Activated CD4-positive, alpha-beta T cell treated with anti-CD3 and anti-CD28 coated beads, Interleukin-2, amount 50 U/mL, for 16 hours (primary cell): ENCODE measurements around the gene SRRM5.
"Not testable (repeated sequence)": the region's sequence is repeated elsewhere in the genome, so short reads cannot be mapped to it uniquely, and the experiment has no call there.

Experiments used
- DNase-seq: peaks from one replicate; pipeline ENCODE4 v3.0.0-alpha.2; 2020

Gene SRRM5

DNA sequence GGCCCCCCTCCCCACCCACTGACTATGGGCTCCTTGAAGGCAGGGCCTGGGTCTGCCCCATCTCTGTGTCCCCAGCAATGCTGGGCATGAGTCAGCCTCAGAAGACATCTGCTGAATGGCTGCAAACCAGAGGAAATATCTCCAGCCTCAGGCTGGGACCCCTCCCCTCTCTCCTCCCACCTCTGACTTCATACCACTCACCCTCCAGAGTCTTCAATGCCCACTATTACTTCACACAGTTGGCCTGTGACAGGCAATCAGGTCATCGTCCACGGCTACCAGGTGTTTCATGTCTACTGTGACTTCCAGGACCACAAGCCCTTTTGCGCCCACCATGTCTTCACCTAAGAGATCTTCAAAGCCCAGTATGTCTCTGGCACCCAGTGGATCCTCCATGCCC lies at the start of gene SRRM5:
Gene SRRM5 (plus strand): TSS at position 301 of the 400 bp plus-strand sequence. CDS start 34 bp downstream, at position 335.
- no peak for DNase-seq

DNA sequence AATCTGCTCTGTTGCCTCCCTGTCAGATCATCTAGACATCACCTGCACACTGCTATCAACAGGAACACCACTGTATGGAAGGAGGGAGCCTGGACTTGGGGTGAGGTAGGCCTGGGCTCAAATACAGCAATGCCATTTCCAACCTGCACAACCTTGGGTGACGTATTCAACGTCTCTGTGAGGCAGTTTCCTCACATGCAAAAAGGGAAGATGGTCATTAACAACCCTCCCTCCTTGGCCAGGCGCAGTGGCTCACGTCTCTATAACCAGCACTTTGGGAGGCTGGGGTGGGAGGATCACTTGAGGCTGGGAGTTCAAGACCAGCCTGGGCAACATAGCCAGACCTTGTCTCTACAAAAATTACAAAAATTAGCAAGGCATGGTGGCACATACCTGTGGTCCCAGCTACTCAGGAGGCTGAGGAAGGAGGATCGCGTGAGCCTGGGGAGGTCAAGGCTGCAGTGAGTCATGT lies 49.6 kb upstream of the SRRM5 start:
- DNase-seq, result no peak

- peak; percentile 92 for DNase-seq
Measured at GRCh38 chr19:43562698-43563241, 49.1 kb upstream of the SRRM5 start.

DNA sequence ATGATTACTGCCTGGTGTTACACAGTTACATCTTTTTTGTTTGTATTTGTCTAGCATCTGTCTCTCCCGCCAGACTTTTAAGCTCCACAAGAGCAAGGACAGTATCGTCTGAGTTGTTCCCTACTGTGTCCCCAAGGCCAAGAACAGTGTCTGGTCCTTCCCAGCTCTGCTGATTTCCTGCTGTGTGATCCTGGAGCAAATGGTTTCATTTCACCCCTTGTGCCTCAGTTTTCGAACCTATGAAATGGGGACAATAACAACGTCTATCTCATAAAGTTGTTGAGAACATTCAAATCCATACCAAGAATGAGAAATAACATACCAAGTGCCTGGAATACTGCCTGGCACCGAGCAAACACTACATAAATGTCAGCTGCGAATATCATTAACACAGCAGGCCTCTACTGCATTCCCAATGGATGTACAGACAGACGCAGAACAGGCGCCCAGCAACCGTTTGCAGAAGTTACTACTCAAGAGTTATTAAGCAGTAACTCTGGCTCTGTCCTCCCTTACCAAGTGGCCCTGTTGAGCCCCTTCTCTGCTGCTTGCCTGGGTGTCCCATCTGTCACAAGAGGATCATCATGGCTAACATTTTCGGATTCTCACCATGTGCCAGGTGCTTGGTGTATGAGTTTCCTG lies 48.0 kb upstream of the SRRM5 start:
- DNase-seq, result no peak

DNA sequence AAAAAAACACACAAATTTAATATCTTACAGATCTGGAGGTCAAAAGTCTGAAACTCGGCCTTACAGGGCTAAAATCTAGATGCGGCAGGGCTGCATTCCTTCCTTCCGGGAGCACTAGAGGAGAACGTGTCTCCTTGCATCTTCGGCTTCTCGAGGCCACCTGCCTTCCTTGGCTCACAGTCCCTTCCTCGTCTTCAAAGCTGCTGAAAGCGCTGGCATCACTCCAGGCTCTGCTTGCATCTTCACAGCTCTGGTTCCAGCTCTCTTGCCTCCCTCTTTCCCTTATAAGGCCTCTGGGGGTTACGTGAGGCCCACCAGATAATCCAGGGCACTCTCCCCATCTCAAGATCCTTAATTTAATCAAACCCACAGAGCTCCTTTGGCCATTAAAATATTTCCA lies 47.1 kb upstream of the SRRM5 start:
- no peak for DNase-seq

GRCh38 chr19:43569657-43570056 lies 42.2 kb upstream of the SRRM5 start:
- no peak for DNase-seq

DNA sequence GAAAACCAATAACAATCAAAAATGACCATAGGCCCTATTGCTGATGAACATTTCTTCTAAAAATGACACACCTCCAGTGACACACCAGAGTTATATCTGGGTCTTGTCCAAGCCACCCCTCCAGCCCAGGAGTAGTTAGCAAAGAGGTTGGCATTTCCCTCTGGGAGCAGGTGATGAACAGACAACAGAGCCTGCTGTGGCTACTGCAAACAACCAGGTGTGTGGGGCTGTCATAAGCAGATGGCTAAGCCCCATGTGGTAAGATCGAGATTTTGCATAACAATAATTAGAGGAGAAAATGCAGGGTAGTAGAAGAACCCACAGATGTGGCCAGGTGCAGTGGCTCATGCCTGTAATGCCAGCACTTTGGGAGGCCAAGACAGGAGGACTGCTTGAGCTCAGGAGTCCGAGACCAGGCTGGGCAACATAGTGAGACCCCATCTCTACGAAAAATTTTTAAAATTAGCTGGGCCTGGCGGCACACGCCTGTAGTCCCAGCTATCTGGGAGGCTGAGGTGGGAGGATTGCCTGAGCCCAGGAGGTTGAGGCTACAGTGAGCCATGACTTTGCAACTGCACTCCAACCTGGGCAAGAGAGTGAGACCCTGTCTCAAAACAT lies 41.6 kb upstream of the SRRM5 start:
- DNase-seq, result no peak

DNA sequence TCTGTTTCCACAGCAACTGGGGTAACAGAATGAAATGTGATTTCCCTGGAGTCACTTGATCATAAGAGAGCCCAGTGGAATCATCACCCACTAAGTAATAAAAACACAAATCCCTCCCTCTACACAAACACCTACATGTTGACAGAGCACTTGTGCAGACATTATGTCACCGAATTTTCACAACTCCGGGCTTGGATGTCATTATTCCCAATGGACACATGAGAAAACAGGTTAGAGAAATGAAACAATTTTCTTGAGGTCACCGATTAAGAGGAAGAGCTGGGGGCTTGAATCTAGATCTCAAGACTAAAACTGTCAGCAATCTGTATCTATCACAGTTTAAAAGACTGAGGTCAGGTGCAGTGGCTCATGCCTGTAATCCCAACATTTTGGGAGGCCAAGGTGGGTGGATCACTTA lies 39.7 kb upstream of the SRRM5 start:
- DNase-seq, result no peak

GRCh38 chr19:43574424-43575155 lies 37.3 kb upstream of the SRRM5 start:
- no peak for DNase-seq

DNA sequence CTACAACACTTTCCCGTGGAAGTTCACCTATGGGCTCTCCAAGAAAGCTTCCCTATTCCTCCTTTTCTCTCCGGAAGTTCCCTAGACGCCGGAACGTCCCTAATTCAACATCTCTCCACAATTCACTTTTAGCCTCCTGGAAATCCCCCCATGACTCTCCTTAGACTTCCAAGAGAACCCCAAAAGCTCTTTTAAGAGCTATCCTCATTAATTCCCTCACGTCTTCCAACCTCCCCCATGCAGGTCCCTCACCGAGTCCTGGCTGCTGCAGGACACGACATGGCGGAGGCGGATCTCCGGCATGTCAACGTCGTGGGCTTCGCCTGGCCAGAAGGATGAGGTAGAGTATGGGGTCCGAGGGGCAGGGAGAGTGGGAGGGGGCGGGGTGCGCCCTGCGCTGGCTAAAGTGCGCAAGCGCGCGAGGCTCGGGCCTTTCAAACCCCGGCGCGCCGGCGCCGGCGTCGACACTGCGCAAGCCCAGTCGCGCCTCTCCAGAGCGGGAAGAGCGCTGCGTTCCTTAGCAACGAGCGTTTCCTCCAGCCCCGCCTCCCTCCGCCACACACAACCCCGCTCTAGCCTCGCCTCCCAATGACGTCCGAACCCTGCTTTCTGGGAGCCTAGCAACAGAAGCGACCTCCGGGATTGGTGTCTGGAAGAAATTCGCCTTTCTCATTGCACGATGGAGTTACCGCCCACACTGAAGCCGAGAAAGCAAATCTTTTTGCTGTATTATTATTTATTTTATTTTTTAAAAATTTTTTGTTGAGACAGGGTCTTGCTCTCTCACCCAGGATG lies 36.5 kb upstream of the SRRM5 start, which contains the start of the genes PINLYP and XRCC1:
Gene PINLYP (plus strand): TSS at position 646 of the 795 bp plus-strand sequence. CDS start 1,391 bp downstream, outside the sequence.
Gene XRCC1 (minus strand): TSS at position 372 of the 795 bp plus-strand sequence. CDS start 69 bp downstream, at position 303.
- peak; percentile 98 for DNase-seq

DNA sequence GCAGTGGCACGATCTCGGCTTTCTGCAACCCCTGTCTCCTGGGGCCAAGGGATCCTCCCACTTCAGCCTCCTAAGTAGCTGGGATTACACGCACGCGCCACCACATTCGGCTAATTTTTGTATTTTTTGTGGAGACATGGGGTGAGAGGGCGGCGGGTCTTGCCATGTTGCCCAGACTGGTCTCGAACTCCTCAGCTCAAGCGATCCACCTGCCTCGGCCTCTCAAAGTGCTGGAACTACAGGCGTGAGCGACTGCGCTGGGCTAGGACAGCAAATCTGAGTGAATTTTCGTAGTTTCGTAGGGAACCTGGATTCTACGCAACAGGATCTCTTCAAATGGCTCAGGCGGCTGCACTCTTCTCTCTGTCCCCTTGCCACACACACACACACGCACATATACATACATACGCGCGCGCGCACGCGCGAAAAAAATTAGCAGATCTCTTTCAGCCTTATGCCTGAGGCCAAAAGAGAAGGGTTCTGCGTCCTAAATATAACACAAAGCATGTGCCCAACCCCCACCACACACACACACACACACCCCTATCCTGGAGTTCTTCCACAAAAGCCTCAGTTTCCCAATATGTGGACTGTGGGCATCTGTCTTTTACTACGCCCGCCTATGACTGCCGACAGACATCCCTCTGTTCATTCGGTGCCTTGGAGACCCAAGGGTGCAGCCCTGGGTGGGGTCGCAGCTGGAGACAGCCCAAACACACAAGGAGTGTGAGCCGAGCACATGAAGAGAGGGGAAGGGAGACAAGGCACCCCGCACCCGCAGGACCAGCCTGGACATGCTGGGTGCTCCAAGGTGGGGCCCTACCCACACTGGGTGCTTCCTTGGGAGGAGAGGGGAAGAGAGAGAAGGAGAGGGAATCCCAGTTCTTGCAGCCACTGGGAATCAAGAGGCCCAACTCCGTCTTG lies 35.7 kb upstream of the SRRM5 start:
- no peak for DNase-seq

DNA sequence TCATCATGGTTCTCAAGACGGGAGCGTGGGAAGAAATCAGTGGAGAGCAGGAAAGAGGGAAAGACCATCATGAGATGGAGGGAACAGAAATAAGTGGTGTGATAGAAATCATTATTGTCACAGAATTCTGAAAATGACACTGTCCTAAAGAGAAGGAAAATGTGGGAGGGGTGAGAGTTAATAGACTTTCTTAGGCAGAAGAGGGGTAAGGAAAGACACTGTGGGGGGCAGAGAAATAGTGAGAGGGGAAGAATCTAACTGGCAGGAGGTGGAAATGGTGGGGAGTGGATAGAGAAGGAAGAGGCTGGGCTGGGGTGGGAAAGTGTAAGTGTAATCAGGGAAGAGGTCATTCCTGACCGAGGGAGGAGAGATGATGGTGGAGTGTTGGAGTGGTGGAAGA lies 33.1 kb upstream of the SRRM5 start:
- no peak for DNase-seq

- no peak for DNase-seq
Measured at GRCh38 chr19:43581467-43581866, 30.4 kb upstream of the SRRM5 start.

DNA sequence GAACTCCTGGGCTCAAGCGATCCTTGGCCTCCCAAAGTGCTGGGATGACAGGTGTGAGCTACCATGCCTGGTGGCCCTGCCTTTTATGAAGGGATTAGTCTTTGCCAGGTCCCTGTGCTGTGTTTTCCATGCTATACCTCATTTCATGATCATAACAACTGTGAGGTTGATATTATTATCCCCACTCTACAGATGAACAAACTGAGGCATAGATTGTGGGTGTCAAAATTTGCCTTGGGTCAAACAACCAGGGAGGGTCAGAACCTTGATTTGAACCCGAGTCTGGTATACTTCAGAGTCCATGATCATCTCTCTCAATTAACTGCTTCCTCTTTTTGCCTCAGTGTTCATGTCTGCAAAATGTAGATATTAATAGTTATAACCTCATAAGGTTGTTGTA lies 29.4 kb upstream of the SRRM5 start:
- no peak for DNase-seq

GRCh38 chr19:43584484-43584883 lies 27.4 kb upstream of the SRRM5 start:
- no peak for DNase-seq

GRCh38 chr19:43586346-43586745 lies 25.5 kb upstream of the SRRM5 start:
- DNase-seq, result no peak

DNA sequence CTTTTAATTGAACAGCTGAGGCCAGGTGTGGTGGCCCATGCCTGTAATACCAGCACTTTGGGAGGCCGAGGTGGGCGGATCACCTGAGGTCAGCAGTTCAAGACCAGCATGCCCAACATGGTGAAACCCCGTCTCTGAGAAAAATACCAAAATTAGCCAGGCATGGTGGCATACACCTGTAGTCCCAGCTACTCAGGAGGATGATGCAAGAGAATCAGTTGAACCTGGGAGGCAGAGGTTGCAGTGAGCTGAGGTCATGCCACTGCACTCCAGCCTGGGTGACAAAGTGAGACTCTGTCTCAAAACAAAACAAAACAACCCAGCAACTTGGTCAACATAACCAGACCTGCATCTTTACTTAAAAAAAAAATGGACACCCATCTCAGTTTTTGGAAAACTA lies 24.9 kb upstream of the SRRM5 start:
- not testable (repeated sequence) for DNase-seq

DNA sequence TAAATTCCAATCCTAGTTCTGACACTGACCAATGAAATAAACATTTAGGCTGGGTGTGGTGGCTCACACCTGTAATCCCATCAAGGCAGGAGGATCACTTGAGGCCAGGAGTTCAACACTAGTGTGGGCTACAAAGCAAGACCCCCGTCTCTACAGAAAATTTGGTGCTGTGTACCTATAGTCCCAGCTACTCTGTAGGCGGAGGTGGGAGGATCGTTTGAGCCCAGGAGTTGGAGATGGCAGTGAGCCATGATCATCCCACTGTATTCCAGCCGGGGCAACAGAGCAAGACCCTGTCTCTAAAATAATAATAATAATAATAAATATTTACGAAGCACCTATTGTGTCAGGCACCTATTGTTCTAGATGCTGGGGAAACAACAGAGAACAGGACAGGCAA lies 22.6 kb upstream of the SRRM5 start:
- no peak for DNase-seq

DNA sequence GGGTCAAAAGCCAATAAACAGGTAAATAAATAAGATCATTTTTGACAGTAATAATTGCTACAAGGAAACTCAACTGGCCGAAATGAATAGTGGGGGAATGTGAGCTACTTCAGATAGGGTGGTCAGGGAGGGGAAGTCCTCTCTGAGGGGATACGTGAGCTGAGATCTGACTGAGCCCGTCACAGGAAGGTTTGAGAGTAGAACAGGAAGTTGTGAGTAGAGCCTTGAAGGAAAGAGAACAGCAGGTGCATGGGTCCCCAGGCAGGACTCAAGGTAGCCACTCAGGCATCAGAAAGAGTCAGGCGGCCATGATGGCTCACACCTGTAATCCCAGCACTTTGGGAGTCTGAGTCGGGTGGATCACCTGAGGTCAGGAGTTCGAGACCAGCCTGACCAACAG lies 22.2 kb upstream of the SRRM5 start:
- DNase-seq, result no peak

DNA sequence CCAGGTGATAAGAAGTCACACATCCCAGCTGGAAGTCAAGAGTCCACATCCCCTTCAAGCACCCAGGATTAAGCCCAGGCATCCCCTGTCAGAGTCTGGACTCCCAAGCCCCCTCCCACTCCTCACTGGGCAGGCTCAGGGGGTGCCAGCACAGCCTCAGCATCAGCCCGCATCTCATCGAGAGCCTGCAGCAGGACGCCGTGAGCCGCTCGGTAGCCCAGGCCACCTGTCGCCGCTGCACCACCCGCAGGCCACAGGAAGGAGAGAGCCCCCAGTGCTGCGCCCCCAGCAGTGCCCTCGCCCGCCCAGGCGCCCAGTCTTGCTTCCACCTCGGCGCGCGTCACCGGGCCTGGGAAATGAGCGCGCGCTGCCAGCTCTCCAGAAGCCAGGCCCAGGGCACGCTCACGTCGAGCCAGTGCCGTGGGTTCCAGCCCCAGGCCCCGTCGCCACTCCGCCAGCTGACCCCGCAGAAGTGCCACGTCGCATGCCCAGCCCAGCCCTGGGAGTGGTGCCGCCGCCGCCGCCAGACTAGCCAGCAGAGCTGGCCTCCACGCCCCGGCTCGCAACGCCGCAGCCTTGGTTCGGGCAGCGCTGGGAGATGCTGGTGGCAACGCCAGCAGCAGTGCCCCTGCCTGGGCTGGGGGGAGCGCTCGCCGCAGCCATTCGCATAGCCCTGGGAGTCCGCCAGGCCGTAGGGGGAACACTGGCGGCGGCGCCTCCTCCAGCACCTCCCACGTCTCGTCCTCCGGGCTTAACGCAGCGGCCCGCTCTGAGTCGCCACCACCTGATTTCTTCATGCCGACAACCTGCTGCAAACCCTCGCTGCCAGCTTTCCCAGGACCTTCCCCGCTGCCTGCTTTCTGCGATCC lies 19.8 kb upstream of the SRRM5 start:
- DNase-seq, result no peak
